H9 (cell line): ENCODE results near the gene TBC1D20. TPM values are rescaled to one million over a fixed set of nuclear protein-coding genes. Genes with fewer than 3 reads are reported as not detected.

Experiments used
- DNase-seq: peaks from one replicate; pipeline ENCODE4 v3.0.0-alpha.2; 2017
- H2AFZ ChIP-seq: one replicate; pipeline ENCODE4 v1.6.1; 2013; ENCODE audit warnings: mild to moderate bottlenecking, low read length, control low read depth, moderate library complexity
- H2AK5ac ChIP-seq: 2 replicates; pipeline ENCODE4 v1.6.1; 2013; ENCODE audit warnings: low read length, control low read depth, mixed read lengths; ENCODE audit not compliant: insufficient read length
- H2BK120ac ChIP-seq: one replicate; pipeline ENCODE4 v1.6.1; 2013; ENCODE audit warnings: low read depth, mild to moderate bottlenecking, low read length, control low read depth, inconsistent platforms; ENCODE audit not compliant: poor library complexity, severe bottlenecking
- H2BK12ac ChIP-seq: 2 replicates; pipeline ENCODE4 v1.6.1; 2013; ENCODE audit warnings: low read length, control low read depth, mixed read lengths, low read depth; ENCODE audit not compliant: insufficient read length
- H2BK15ac ChIP-seq: 2 replicates; pipeline ENCODE4 v1.6.1; 2013; ENCODE audit warnings: low read depth, low read length, control low read depth
- H2BK20ac ChIP-seq: one replicate; pipeline ENCODE4 v1.6.1; 2013; ENCODE audit warnings: low read depth, mild to moderate bottlenecking, low read length, control low read depth, inconsistent platforms; ENCODE audit not compliant: poor library complexity, severe bottlenecking
- H2BK5ac ChIP-seq: 2 replicates; pipeline ENCODE4 v1.6.1; 2013; ENCODE audit warnings: low read length, control low read depth, mixed read lengths; ENCODE audit not compliant: insufficient read length
- H3K14ac ChIP-seq: 2 replicates; pipeline ENCODE4 v1.6.1; 2013; ENCODE audit warnings: low read length, control low read depth; ENCODE audit not compliant: insufficient read depth
- H3K18ac ChIP-seq: 2 replicates; pipeline ENCODE4 v1.6.1; 2013; ENCODE audit warnings: low read depth, mild to moderate bottlenecking, mixed read lengths, low read length, control low read depth; ENCODE audit not compliant: insufficient read length
- H3K23ac ChIP-seq: 2 replicates; pipeline ENCODE4 v1.6.1; 2013; ENCODE audit warnings: low read length, control low read depth, mixed read lengths, low read depth; ENCODE audit not compliant: insufficient read length
- H3K23me2 ChIP-seq: 2 replicates; pipeline ENCODE4 v1.6.1; 2013; ENCODE audit warnings: low read depth, mild to moderate bottlenecking, mixed read lengths, low read length, control low read depth; ENCODE audit not compliant: insufficient read length, poor library complexity, severe bottlenecking
- H3K27ac ChIP-seq: 2 replicates; pipeline ENCODE4 v1.5.1; 2013; ENCODE audit warnings: low read length, control low read depth, mixed read lengths, low read depth; ENCODE audit not compliant: insufficient read length
- H3K27me3 ChIP-seq: 2 replicates; pipeline ENCODE4 v1.6.1; 2013; ENCODE audit warnings: low read length, control low read depth, inconsistent platforms; ENCODE audit not compliant: insufficient read depth
- H3K4ac ChIP-seq: 2 replicates; pipeline ENCODE4 v1.6.1; 2013; ENCODE audit warnings: low read depth, mild to moderate bottlenecking, control low read depth, inconsistent platforms, low read length, moderate library complexity
- H3K4me1 ChIP-seq: 2 replicates; pipeline ENCODE4 v1.6.1; 2013; ENCODE audit warnings: low read length, control low read depth, inconsistent platforms; ENCODE audit not compliant: insufficient read depth
- H3K4me2 ChIP-seq: 2 replicates; pipeline ENCODE4 v1.6.1; 2013; ENCODE audit warnings: low read length, control low read depth, mixed read lengths; ENCODE audit not compliant: insufficient read length, insufficient read depth
- H3K56ac ChIP-seq: 2 replicates; pipeline ENCODE4 v1.6.1; 2013; ENCODE audit warnings: low read depth, mild to moderate bottlenecking, mixed read lengths, low read length, control low read depth; ENCODE audit not compliant: insufficient read length
- H3K79me1 ChIP-seq: 2 replicates; pipeline ENCODE4 v1.6.1; 2013; ENCODE audit warnings: low read depth, mild to moderate bottlenecking, moderate library complexity, low read length, control low read depth, inconsistent platforms; ENCODE audit not compliant: insufficient read depth, poor library complexity, severe bottlenecking
- H3K79me2 ChIP-seq: 2 replicates; pipeline ENCODE4 v1.6.1; 2013; ENCODE audit warnings: low read length, control low read depth, inconsistent platforms; ENCODE audit not compliant: insufficient read depth
- H3K9ac ChIP-seq: 2 replicates; pipeline ENCODE4 v1.6.1; 2013; ENCODE audit warnings: low read length, control low read depth, mixed read lengths; ENCODE audit not compliant: insufficient read length; ENCODE audit errors: extremely low read depth
- H3K9me3 ChIP-seq: one replicate; pipeline ENCODE4 v1.6.1; 2013; ENCODE audit warnings: low read depth, low read length, inconsistent platforms; ENCODE audit not compliant: control insufficient read depth
- H3T11ph ChIP-seq: one replicate; pipeline ENCODE4 v1.6.1; 2013; ENCODE audit warnings: mild to moderate bottlenecking, low read length, control low read depth, inconsistent platforms
- H4K20me1 ChIP-seq: one replicate; pipeline ENCODE4 v1.6.1; 2013; ENCODE audit not compliant: control insufficient read depth, insufficient read length, insufficient read depth
- H4K5ac ChIP-seq: 2 replicates; pipeline ENCODE4 v1.6.1; 2013; ENCODE audit warnings: low read depth, mild to moderate bottlenecking, mixed read lengths, low read length, control low read depth; ENCODE audit not compliant: insufficient read length
- H4K8ac ChIP-seq: replicated peaks from 2 replicates; pipeline ENCODE4 v1.6.1; 2013; ENCODE audit warnings: low read length, control low read depth, mixed read lengths, low read depth; ENCODE audit not compliant: insufficient read length
- H4K91ac ChIP-seq: 2 replicates; pipeline ENCODE4 v1.6.1; 2013; ENCODE audit warnings: low read depth, mild to moderate bottlenecking, moderate library complexity, mixed read lengths, low read length, control low read depth; ENCODE audit not compliant: insufficient read length
- H3K27ac Mint-ChIP-seq, 3 experiments: 2 replicates in 2 of 3; 3 replicates in 1 of 3; pipeline ENCODE4 v1.8.0; 2020 to 2021; ENCODE audit warnings: mixed read lengths in 3 of 3, mild to moderate bottlenecking in 1 of 3, moderate library complexity in 1 of 3
- H3K27me3 Mint-ChIP-seq: 2 replicates; pipeline ENCODE4 v1.8.0; 2021; ENCODE audit warnings: low read depth, mild to moderate bottlenecking, moderate library complexity, mixed read lengths
- H3K36me3 Mint-ChIP-seq, 3 experiments: 2 replicates in 2 of 3; 3 replicates in 1 of 3; pipeline ENCODE4 v1.8.0; 2020 to 2021; ENCODE audit warnings: low read depth in 3 of 3, mixed read lengths in 3 of 3; ENCODE audit not compliant: insufficient read depth in 1 of 3
- H3K4me1 Mint-ChIP-seq, 2 experiments: 2 replicates each; pipeline ENCODE4 v1.8.0; 2020; ENCODE audit warnings: mixed read lengths in 2 of 2
- H3K4me3 Mint-ChIP-seq, 2 experiments: 2 replicates in 1 of 2; 3 replicates in 1 of 2; pipeline ENCODE4 v1.8.0; 2020 to 2021; ENCODE audit warnings: mild to moderate bottlenecking in 2 of 2, mixed read lengths in 2 of 2, moderate library complexity in 1 of 2
- H3K9me3 Mint-ChIP-seq, 2 experiments: 2 replicates in 1 of 2; 3 replicates in 1 of 2; pipeline ENCODE4 v1.8.0; 2020; ENCODE audit warnings: mild to moderate bottlenecking in 2 of 2, mixed read lengths in 2 of 2, moderate library complexity in 1 of 2
- WGBS: extraction: QIAGEN DNeasy Blood & Tissue Kit; methylation state at CpG from one replicate; pipeline ENCODE4 v1.1.7; 2013; ENCODE audit warnings: missing lambda C conversion rate, low lambda C conversion rate, mixed read lengths; ENCODE audit not compliant: insufficient read length; ENCODE audit errors: extremely low coverage; 5-methylcytosine and 5-hydroxymethylcytosine counted together
- total RNA-seq: library from RNA; stranded (reverse); gene quantifications from 2 replicates; pipeline ENCODE4 v1.2.1, GENCODE V29; 2021
- TF ChIP-seq, protein P1 (sequence below): fragments of 200-600 bp; sonication (generic); conservative IDR thresholded peaks from 3 replicates; pipeline ENCODE4 v1.8.0; 2021; ENCODE audit warnings: antibody characterized with exemption, mild to moderate bottlenecking

Gene TBC1D20
- total RNA-seq, 1 experiment from 2014 or later: 17.9 TPM

DNA sequence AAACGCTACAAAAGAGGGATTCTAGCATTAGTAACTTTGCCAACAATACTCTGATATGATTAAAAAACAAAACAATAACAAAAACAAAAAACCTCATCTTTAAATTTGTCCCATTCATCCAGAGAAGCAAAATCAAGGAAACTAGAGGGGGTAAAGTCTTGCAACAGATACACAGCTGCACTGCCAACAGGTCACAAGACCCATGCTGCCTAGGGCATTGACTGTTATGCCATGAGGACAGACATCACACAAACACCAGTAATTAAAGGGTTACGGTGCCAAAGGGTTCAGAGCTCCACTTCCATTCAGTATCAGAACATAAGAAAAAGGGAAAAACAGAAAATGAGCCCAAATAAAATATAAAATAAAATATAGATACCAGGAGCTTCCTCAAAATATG lies 1.6 kb downstream of the TBC1D20 start:
- Histone ChIP-seq H3K14ac (no peak overlapping the region), H3K4me1 (no peaks in the 10 kb centered on the region; the same call in 1 of the 2 replicates), H3K27me3 (no peaks in the 10 kb centered on the region), H4K91ac (no peak overlapping the region), H4K5ac (no peak overlapping the region), H3T11ph (no peak overlapping the region), H3K79me2 (peaks cover 6% of the 10 kb centered on the region; the same call in 1 of the 2 replicates), H3K23ac (no peak overlapping the region), H3K18ac (no peak overlapping the region), H3K23me2 (peaks cover 6% of the 10 kb centered on the region), H2BK120ac (no peak overlapping the region), H3K56ac (no peak overlapping the region), H3K9ac (no peak overlapping the region), H2BK5ac (no peak overlapping the region), H3K79me1 (no peaks in the 10 kb centered on the region), H4K20me1 (no peaks in the 10 kb centered on the region), H3K4ac (no peak overlapping the region), H2BK20ac (no peak overlapping the region), H2BK12ac (no peak overlapping the region), H3K27ac (no peak overlapping the region), H2AK5ac (no peak overlapping the region), H4K8ac (no peak overlapping the region), H3K9me3 (no peaks in the 10 kb centered on the region), H2BK15ac (no peak overlapping the region), H2AFZ (no peak overlapping the region), H3K4me2 (no peak overlapping the region)
- Mint-ChIP-seq H3K4me1 (peaks cover 15 to 19% of the 10 kb centered on the region in 2 experiments), H3K9me3 (no peaks in the 10 kb centered on the region), H3K27me3 (peaks cover 27% of the 10 kb centered on the region), H3K4me3 (peak overlapping the region; percentile 21 to 63; a peak in 4 of 5 replicates), H3K27ac (no peak overlapping the region), H3K36me3 (no peaks in the 10 kb centered on the region; a peak in 1 of 7 replicates)
- no peak for DNase-seq
- TF ChIP-seq, protein P1, sequence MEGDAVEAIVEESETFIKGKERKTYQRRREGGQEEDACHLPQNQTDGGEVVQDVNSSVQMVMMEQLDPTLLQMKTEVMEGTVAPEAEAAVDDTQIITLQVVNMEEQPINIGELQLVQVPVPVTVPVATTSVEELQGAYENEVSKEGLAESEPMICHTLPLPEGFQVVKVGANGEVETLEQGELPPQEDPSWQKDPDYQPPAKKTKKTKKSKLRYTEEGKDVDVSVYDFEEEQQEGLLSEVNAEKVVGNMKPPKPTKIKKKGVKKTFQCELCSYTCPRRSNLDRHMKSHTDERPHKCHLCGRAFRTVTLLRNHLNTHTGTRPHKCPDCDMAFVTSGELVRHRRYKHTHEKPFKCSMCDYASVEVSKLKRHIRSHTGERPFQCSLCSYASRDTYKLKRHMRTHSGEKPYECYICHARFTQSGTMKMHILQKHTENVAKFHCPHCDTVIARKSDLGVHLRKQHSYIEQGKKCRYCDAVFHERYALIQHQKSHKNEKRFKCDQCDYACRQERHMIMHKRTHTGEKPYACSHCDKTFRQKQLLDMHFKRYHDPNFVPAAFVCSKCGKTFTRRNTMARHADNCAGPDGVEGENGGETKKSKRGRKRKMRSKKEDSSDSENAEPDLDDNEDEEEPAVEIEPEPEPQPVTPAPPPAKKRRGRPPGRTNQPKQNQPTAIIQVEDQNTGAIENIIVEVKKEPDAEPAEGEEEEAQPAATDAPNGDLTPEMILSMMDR: no peak
- no CpG with 5 or more reads among the region's 2 CpGs for WGBS
